A549 treated with ZK216348 at 1 μM for 4 hours (cell line): ENCODE data around the gene TRPM4. TPM values are rescaled to one million over a fixed set of nuclear protein-coding genes. Genes with fewer than 3 reads are reported as not detected.

Experiments used
- total RNA-seq: library from RNA; stranded (reverse); fragments of 200-300 nt; extraction: Qiagen RNA extraction; gene quantifications from 5 replicates; pipeline ENCODE4 v1.2.3, GENCODE V29; 2022; ENCODE audit warnings: low read depth

TRPM4 gene
- 5.5 to 10.6 TPM (median 9.5 TPM) in 5 replicates for total RNA-seq

DNA sequence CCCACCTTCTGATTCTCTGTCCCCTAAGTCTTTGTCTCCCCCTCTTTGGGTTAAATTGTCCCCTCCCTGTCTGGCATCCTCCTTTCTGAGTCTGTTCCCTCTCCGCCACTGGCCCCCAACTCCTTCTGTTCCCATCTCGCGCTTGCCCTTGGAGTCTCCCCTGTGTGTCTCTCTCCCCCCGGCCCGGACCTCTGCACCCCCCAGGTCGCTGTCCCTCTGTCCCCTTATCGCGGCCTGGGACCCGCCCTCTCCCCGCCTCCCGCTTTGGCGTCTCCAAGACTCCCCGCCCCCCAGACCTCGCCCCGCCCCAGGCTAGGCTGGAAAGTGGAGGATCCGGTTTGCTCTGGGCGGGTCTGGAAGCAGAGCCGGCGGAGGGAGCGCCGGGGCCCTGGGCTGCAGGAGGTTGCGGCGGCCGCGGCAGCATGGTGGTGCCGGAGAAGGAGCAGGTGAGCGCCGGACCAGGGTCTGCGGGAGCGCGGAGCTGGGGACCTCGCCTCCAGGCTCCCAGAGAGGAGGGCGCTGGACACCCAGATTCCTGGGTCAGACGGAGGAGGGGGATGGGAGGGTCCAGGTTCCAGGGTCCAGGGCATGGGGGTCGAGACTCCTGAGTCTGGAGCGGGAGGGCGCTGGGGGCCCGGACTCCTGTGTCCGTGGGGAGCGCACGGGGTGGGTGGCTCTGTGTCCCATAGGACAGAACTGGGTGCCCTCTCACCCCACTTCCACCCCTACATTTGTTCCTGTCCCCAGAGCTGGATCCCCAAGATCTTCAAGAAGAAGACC is at the start of gene TRPM4:
TRPM4 (plus strand) TSS at position 348 of the 780 bp plus-strand sequence; CDS start at position 423, 75 bp downstream.

DNA sequence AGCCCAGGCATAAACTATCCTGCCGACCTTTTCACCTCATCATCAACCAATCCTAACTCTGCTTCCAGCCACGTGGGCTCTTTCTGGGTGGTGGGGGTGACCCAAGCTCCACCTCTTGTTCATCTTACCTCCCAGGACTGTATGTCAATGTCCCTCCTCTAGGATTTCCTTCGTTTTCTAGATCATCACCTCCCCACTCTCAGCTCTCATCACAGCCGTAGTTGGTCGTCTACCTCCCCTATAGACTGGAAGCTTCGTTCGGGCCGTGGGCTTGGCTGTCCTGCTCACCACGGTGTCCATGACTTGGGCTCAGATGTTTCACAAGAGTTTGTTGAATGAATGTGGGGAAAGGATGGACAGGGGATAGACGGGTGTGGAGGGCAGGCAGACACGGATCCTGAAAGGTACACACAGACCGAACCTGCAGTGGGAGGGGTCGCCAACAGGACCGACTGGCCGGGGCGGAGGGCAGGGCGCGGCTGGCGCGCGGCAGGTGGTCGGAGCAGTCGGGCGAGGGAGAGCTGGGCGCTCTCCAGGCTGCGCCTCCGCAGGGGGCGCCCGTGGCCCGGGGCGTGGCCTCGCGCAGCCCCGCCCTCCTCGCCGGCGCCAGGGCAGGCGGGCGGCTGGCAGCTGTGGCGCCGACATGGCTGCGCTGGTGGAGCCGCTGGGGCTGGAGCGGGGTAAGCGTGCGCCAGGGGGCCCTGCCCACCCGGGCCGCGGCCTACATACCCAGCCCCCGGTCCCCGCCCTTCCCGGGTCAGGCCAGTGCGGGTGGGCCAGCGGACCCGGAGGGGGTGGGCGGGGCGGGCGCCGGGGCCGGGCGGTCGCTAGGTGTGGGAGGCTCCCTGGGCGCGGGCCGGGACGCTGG is 43.6 kb upstream of the TRPM4 start, which contains the start of gene LIN7B:
LIN7B (plus strand) TSS at position 609 of the 868 bp plus-strand sequence; CDS start at position 644, 35 bp downstream.

DNA sequence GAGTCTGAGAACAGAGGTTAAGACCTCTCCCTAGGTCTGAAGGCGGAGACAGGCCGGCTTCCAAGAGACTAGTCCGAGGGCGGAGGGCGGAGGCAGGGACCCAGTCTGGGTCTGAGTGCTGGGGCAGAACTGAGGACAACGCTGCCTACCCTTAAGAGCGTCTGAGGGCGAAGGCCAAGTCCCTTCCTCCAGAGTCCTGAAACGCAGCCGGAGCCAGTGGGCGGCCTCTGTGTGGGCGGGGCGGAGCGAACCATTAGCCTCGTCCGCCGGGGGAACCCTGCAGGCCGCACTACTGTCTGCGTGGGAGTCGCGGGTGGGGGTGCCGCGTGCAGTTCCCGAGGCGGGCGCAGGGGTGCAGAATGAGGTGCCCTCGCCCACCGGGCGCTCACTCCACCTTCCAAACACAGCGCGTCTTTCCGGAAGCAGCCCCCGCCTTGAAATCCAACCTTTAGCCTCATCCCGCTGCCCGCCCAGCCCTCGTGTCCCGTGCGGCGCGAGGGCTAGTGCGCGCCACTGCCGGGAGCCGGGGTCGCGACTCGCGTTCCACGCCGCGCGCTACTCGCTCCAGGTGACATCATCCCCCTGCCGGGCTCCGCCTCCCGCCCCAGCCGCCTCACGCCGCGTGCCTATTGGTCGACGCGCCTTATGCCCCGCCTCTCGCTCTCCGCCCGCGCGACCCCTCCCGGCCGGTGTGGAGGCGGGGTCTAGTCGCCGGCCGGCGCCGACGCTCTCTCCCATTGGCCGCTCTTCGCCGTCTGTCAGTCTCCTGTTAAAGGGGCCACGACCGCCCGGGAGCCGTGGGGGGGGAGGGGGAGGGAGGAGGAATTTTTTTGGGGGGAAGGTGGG is 38.8 kb upstream of the TRPM4 start, which contains the start of gene C19orf73:
C19orf73 (minus strand) TSS at position 579 of the 846 bp plus-strand sequence; CDS start at position 458, 121 bp downstream.

DNA sequence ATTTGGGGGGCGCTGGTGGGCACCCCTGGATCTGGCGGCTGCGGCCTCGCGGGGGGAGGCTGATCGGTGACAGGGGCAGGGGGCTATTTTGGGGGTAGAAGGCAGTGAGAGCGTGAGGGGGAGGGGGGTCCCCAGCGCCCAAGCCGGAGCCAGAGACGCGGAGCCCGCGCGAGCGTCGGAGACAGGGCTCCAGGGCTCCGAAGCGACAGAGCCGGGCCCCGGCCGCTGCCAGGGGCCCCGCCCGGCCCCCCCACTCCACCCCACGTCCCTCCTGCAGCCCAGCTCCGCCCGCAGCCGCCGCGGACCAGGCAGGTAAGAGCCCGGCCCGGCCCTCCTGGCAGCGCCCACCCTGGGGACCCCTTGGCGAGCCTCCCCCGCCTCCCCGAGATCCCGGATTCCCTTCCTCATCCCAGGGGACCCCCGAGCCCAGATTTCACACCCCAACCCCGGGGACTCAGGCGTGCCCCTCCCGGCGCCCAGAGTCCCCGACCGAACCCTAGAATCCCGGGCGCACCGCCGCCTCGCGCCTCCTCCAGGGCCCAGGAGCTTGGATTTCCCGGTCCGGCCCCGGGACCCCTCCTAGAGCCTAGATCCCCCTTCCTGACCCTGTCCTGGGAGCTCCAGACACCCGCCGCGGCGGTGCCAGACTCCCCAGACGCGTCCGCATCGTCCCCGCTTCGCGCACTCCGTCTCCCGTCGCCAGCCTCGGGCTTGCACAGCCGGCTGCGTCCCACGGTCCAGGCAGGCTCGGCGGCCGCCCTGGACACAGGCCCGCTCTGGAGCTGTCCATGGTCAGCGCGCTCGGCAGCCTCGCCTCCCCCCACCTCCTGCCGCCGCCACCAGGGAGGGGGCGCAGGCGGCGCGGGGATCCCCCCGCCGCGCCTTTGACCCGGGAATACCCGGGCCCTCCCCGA is 37.9 kb upstream of the TRPM4 start, which contains the start of gene PPFIA3:
PPFIA3 (plus strand) TSS at position 134 of the 914 bp plus-strand sequence. CDS start 8,330 bp downstream, outside the sequence.

DNA sequence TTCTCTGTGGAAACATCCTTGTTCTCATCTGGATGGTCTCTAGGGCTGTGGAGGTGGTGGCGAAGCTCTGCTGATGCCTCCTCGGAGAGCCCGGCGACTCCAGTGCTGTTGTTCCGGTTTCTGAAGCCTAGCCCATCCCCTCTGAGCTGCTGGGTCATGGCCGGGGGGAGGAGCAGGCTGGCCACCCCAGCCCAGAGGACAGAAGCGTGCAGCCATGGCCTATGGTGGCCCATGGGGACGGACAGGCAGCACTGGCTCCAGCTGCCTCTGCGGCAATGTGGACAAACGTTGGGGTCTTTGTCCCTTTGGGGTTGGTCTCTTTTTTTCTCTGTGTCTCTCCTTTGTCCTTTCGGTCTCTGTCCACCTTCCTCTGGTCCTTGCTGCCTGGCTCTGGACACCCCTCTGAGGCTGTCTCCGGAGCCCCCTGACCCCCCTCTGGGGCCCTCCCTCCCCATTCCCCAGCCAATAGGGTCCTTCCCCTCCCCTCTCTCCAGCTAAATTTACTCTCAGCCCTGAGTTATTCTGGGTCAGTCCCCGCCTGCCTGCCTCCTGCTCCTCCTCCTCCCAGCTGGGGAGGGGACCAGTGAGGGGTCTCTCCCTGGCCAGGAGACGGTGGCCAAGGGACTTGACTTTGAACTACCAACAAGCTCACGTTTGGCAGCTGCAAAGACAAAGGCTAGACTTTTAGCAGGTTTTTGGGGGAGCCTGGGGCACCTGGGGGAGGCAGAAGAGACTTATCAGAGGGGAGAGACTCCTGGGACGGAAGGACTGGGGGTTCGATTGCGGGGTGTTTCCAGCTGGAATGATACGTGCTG is 2.4 kb upstream of the TRPM4 start, which contains the start of gene HRC:
HRC (minus strand) TSS at position 392 of the 815 bp plus-strand sequence; CDS start at position 233, 159 bp downstream.

Other genes with a start within 250 kb of the TRPM4 start
- 1.0 to 2.3 TPM (median 1.9 TPM) in 5 replicates for gene DHDH, start 224.1 kb upstream of the TRPM4 start, total RNA-seq
- gene BAX, start 202.9 kb upstream of the TRPM4 start, total RNA-seq, result 231 to 402 TPM (median 354 TPM) in 5 replicates
- gene FTL, start 192.5 kb upstream of the TRPM4 start, total RNA-seq, result 16,893 to 25,075 TPM (median 18,830 TPM) in 5 replicates
- gene GYS1, start 164.5 kb upstream of the TRPM4 start, total RNA-seq, result 12.8 to 22.1 TPM (median 20.3 TPM) in 5 replicates
- 194 to 265 TPM (median 241 TPM) in 5 replicates for gene RUVBL2, start 163.9 kb upstream of the TRPM4 start, total RNA-seq
- gene LHB, start 140.7 kb upstream of the TRPM4 start, total RNA-seq, result not detected in 5 replicates
- gene CGB3, start 133.5 kb upstream of the TRPM4 start, total RNA-seq, result not detected in 5 replicates
- gene CGB2, start 125.9 kb upstream of the TRPM4 start, total RNA-seq, result 0.41 to 0.94 TPM in 2 of 5 replicates, not detected in the others
- gene CGB1, start 120.9 kb upstream of the TRPM4 start, total RNA-seq, result not detected in 5 replicates
- 0.39 to 0.84 TPM (median 0.75 TPM) in 5 replicates for gene CGB5, start 113.9 kb upstream of the TRPM4 start, total RNA-seq
- 2.1 to 4.2 TPM (median 3.0 TPM) in 5 replicates for gene CGB8, start 108.7 kb upstream of the TRPM4 start, total RNA-seq
- 0.24 to 1.1 TPM (median 0.62 TPM) in 5 replicates for gene CGB7, start 100.0 kb upstream of the TRPM4 start, total RNA-seq
- 0.27 to 0.78 TPM (median 0.65 TPM) in 5 replicates for gene NTF4, start 93.0 kb upstream of the TRPM4 start, total RNA-seq
- not detected in 5 replicates for gene KCNA7, start 85.1 kb upstream of the TRPM4 start, total RNA-seq
- 263 to 401 TPM (median 360 TPM) in 5 replicates for gene SNRNP70, start 72.3 kb upstream of the TRPM4 start, total RNA-seq
- 3.3 to 9.4 TPM (median 6.7 TPM) in 5 replicates for gene LIN7B, start 43.4 kb upstream of the TRPM4 start, total RNA-seq
- 0.70 to 2.4 TPM (median 1.8 TPM) in 5 replicates for gene C19orf73, start 38.6 kb upstream of the TRPM4 start, total RNA-seq
- 5.7 to 9.5 TPM (median 8.6 TPM) in 5 replicates for gene PPFIA3, start 38.2 kb upstream of the TRPM4 start, total RNA-seq
- 0.19 TPM in 1 of 5 replicates, not detected in the others for gene HRC, start 2.4 kb upstream of the TRPM4 start, total RNA-seq
- gene SLC6A16, start 167.4 kb downstream of the TRPM4 start, total RNA-seq, result 0.60 to 1.3 TPM (median 0.90 TPM) in 5 replicates
- 0.13 TPM in 1 of 5 replicates, not detected in the others for gene CD37, start 177.6 kb downstream of the TRPM4 start, total RNA-seq
- gene TEAD2, start 204.6 kb downstream of the TRPM4 start, total RNA-seq, result 13.1 to 20.4 TPM (median 16.7 TPM) in 5 replicates
- gene DKKL1, start 206.1 kb downstream of the TRPM4 start, total RNA-seq, result 0.80 to 0.86 TPM in 2 of 5 replicates, not detected in the others
- not detected in 5 replicates for gene KASH5, start 230.5 kb downstream of the TRPM4 start, total RNA-seq